Measurements from ENCODE around the gene CAB39L.

DNA sequence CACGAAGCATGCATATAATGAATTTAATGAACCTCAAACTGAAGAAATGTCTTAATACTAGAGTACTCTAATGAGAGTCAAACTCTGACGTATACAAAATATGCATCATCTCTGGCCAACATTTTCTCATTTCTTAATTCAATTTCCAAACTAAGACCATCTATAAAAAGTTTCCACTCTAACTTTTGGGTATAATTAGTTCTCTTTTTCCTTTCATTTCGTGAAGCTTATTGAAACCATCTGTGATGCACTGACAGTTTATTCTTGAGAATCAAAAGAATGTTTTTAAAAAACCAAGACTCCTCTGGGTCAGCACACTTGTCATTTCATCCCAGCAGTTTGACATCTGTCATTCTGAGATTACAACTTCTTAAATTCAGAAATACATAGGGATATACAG is 90.0 kb downstream of the CAB39L start:
- TF ChIP-seq, protein P1, sequence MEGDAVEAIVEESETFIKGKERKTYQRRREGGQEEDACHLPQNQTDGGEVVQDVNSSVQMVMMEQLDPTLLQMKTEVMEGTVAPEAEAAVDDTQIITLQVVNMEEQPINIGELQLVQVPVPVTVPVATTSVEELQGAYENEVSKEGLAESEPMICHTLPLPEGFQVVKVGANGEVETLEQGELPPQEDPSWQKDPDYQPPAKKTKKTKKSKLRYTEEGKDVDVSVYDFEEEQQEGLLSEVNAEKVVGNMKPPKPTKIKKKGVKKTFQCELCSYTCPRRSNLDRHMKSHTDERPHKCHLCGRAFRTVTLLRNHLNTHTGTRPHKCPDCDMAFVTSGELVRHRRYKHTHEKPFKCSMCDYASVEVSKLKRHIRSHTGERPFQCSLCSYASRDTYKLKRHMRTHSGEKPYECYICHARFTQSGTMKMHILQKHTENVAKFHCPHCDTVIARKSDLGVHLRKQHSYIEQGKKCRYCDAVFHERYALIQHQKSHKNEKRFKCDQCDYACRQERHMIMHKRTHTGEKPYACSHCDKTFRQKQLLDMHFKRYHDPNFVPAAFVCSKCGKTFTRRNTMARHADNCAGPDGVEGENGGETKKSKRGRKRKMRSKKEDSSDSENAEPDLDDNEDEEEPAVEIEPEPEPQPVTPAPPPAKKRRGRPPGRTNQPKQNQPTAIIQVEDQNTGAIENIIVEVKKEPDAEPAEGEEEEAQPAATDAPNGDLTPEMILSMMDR (conservative IDR thresholded peaks at IDR 0.05; ENCODE audit: low read depth, low read length) = no peak
- TF ChIP-seq BHLHE40 (IDR thresholded peaks at IDR 0.05; ENCODE audit: low read depth, low read length) (no peak), MXI1 (IDR thresholded peaks at IDR 0.05; ENCODE audit: borderline replicate concordance, low read depth, low read length) (no peak)
- TF ChIP-seq, protein P2, sequence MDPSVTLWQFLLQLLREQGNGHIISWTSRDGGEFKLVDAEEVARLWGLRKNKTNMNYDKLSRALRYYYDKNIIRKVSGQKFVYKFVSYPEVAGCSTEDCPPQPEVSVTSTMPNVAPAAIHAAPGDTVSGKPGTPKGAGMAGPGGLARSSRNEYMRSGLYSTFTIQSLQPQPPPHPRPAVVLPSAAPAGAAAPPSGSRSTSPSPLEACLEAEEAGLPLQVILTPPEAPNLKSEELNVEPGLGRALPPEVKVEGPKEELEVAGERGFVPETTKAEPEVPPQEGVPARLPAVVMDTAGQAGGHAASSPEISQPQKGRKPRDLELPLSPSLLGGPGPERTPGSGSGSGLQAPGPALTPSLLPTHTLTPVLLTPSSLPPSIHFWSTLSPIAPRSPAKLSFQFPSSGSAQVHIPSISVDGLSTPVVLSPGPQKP (IDR thresholded peaks at IDR 0.05; ENCODE audit: borderline replicate concordance, low read depth, low read length) = no peak
